SU-DHL-6 (cell line): ENCODE results near the gene RBP3.

Experiments
- H2AFZ ChIP-seq: fragments of 200-600 bp; sonication (generic); 2 replicates; pipeline ENCODE4 v1.6.1; 2014; ENCODE audit warnings: low read depth, mild to moderate bottlenecking, moderate library complexity, mixed read lengths, antibody characterized with exemption, low read length; ENCODE audit not compliant: severe bottlenecking
- H3F3A ChIP-seq: fragments of 200-600 bp; shearing (Covaris generic); 2 replicates; pipeline ENCODE4 v1.6.0; 2016; ENCODE audit warnings: antibody characterized with exemption, mild to moderate bottlenecking; ENCODE audit not compliant: insufficient read depth
- H3K27ac ChIP-seq: fragments of 200-600 bp; sonication (generic); 2 replicates; pipeline ENCODE4 v1.5.1; 2016; ENCODE audit warnings: low read depth, mild to moderate bottlenecking, low read length, moderate library complexity, mixed read lengths
- H3K27me3 ChIP-seq: fragments of 200-600 bp; sonication (generic), shearing (Covaris generic); 2 replicates; pipeline ENCODE4 v1.6.0; 2014; ENCODE audit warnings: mild to moderate bottlenecking, low read length
- H3K36me3 ChIP-seq: fragments of 200-600 bp; sonication (generic); 2 replicates; pipeline ENCODE4 v1.6.1; 2014; ENCODE audit warnings: mild to moderate bottlenecking, low read length, mixed read lengths
- H3K4me2 ChIP-seq: fragments of 300-600, 200-600 bp; shearing (Covaris generic), sonication (generic); 2 replicates; pipeline ENCODE4 v1.6.0; 2014; ENCODE audit warnings: low read length, low read depth, mild to moderate bottlenecking; ENCODE audit not compliant: poor library complexity, severe bottlenecking
- H3K4me3 ChIP-seq: fragments of 200-600 bp; sonication (generic); 2 replicates; pipeline ENCODE4 v1.5.1; 2014; ENCODE audit warnings: antibody characterized with exemption, low read length, mild to moderate bottlenecking, mixed read lengths; ENCODE audit not compliant: insufficient read depth, poor library complexity, severe bottlenecking
- H3K79me2 ChIP-seq: fragments of 200-600 bp; sonication (generic); 2 replicates; pipeline ENCODE4 v1.6.1; 2014; ENCODE audit warnings: mild to moderate bottlenecking, low read length, moderate library complexity; ENCODE audit not compliant: insufficient read depth
- H3K9ac ChIP-seq: fragments of 200-600 bp; sonication (generic); 2 replicates; pipeline ENCODE4 v1.7.0; 2014; ENCODE audit warnings: mild to moderate bottlenecking, low read length
- H3K9me2 ChIP-seq: fragments of 200-600 bp; sonication (generic); replicated peaks from 2 replicates; pipeline ENCODE4 v1.6.1; 2014; ENCODE audit warnings: low read length; ENCODE audit not compliant: insufficient read depth
- H3K9me3 ChIP-seq: fragments of 200-600 bp; sonication (generic); 2 replicates; pipeline ENCODE4 v1.6.1; 2014; ENCODE audit warnings: low read length, mixed read lengths; ENCODE audit not compliant: insufficient read depth
- H4K20me1 ChIP-seq: fragments of 200-600 bp; sonication (generic); 2 replicates; pipeline ENCODE4 v1.6.1; 2014; ENCODE audit warnings: low read depth, mild to moderate bottlenecking, antibody characterized with exemption, low read length, moderate library complexity, mixed read lengths
- CTCF ChIP-seq: fragments of 200-600 bp; sonication (generic); IDR thresholded peaks from one replicate; pipeline ENCODE4 v1.5.1; 2017; ENCODE audit warnings: antibody characterized with exemption, mild to moderate bottlenecking, low read length, moderate library complexity; ENCODE audit not compliant: insufficient read depth, poor library complexity, severe bottlenecking
- EZH2phosphoT487 ChIP-seq: fragments of 200-600 bp; sonication (generic), shearing (Covaris generic); conservative IDR thresholded peaks from 2 replicates; pipeline ENCODE4 v1.6.1; 2018; ENCODE audit warnings: mild to moderate bottlenecking, antibody characterized with exemption, low read length, moderate library complexity, mixed read lengths

RBP3 gene

GRCh38 chr10:47349941-47350371 is 1.8 kb downstream of the RBP3 start:
- TF ChIP-seq CTCF (no peak), EZH2phosphoT487 (no peak)
- H3K36me3 ChIP-seq: no peaks in the 10 kb centered on the region

GRCh38 chr10:47350671-47351640 is 2.8 kb downstream of the RBP3 start:
- Histone ChIP-seq H3K9ac (no peak overlapping the region), H3K9me2 (no peaks in the 10 kb centered on the region), H3K36me3 (no peaks in the 10 kb centered on the region), H3K4me3 (no peak overlapping the region), H3K27me3 (no peaks in the 10 kb centered on the region), H3K4me2 (no peak overlapping the region), H3K27ac (no peak overlapping the region), H3F3A (no peaks in the 10 kb centered on the region), H3K79me2 (no peaks in the 10 kb centered on the region), H2AFZ (no peak overlapping the region), H4K20me1 (no peaks in the 10 kb centered on the region), H3K9me3 (no peaks in the 10 kb centered on the region)
- TF ChIP-seq EZH2phosphoT487: no peak
- TF ChIP-seq CTCF: no peak

More at GRCh38 chr10:47349941-47350371, 1.8 kb downstream of the RBP3 start:
- Histone ChIP-seq H4K20me1 (no peaks in the 10 kb centered on the region), H3K27ac (no peak overlapping the region), H3K79me2 (no peaks in the 10 kb centered on the region), H3K9me3 (no peaks in the 10 kb centered on the region), H2AFZ (no peak overlapping the region), H3K9me2 (no peaks in the 10 kb centered on the region), H3K27me3 (no peaks in the 10 kb centered on the region), H3K4me3 (no peak overlapping the region), H3F3A (no peaks in the 10 kb centered on the region), H3K4me2 (no peak overlapping the region), H3K9ac (no peak overlapping the region)

- Histone ChIP-seq H3K9me3 (no peaks in the 10 kb centered on the region), H3K27ac (no peak overlapping the region), H3K79me2 (no peaks in the 10 kb centered on the region), H3F3A (no peaks in the 10 kb centered on the region), H2AFZ (no peak overlapping the region), H4K20me1 (no peaks in the 10 kb centered on the region), H3K9me2 (no peaks in the 10 kb centered on the region), H3K27me3 (no peaks in the 10 kb centered on the region), H3K36me3 (no peaks in the 10 kb centered on the region), H3K4me2 (no peak overlapping the region), H3K4me3 (no peak overlapping the region), H3K9ac (no peak overlapping the region)
- no peak for TF ChIP-seq EZH2phosphoT487
- TF ChIP-seq CTCF: no peak
Observed at GRCh38 chr10:47351899-47352815, 4.0 kb downstream of the RBP3 start.
